Activated CD8-positive, alpha-beta memory T cell treated with anti-CD3 and anti-CD28 coated beads for 48 hours (primary cell): ENCODE results near the gene VAV3.
A peak's percentile ranks its signal among the peaks of the same experiment; 100 is the strongest.

Source experiments
- DNase-seq, 3 experiments: peaks; one replicate each; pipeline ENCODE4 v3.0.0-alpha.2; 2020; ENCODE audit warnings: low read depth in 2 of 3, low spot score in 2 of 3

The VAV3 gene

DNA sequence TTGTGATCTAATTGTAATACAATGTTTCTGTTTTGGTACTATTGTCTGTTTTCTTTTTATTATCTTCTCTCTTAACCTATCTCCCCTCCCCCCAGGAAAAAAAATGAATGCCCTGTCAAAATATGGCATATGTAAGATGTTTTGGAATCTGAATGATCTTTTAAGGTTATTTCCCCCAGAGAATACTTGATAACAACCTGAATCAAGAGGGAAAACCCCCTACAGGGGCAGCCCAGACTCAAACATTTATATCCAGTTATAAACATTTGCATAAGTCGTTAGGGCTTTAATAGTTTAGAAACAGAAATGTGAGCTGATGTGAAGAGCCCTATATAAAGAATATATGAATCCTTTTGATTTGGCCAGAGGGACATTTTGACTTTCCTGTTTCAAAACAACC lies 169.5 kb downstream of the VAV3 start:
- DNase-seq = no peak

DNA sequence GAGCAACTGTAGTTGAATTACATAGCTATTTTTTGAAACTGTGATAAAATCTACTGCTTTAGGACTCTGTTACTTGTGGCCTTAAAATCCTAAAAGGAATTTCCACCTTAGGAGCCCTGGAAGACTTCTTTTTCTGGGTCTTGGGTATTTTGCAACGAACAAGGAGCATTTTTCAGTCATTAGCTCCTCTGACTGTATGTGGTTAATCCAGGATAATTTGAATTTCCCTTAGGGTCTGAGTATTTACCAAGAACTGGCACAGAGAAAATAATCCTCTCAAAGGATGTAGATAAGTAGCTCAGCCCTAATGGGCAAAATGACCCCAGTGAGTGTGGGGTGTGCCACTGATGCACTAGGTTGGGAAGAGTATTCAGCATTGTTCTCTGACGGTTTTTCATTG lies 170.4 kb downstream of the VAV3 start:
- no peak for DNase-seq

DNA sequence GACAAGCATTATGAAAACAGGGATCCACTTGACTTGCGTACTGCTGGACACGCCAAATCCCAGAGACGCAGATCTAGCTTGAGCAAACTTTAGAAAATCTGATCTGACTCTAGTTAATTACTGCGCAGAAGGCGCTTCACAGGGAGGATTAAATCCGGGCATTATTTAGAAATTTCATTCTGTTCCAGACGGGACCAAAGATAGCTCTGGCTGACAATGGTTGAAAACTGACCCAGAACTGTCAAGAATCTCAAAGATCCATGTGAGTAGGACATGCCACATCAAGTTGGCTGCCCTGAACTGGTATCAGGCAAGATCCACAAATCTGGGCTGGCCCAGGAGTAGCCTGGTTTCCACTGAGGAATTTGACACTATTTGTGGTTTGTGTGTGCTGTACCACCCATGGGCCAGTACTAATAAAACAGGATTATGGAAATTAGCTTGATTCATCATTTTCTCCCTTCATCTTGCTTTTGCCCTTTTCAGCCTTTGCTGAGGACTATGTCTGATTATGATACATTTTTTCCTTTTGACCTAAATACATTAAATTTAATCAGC lies 171.0 kb downstream of the VAV3 start:
- no peak for DNase-seq

DNA sequence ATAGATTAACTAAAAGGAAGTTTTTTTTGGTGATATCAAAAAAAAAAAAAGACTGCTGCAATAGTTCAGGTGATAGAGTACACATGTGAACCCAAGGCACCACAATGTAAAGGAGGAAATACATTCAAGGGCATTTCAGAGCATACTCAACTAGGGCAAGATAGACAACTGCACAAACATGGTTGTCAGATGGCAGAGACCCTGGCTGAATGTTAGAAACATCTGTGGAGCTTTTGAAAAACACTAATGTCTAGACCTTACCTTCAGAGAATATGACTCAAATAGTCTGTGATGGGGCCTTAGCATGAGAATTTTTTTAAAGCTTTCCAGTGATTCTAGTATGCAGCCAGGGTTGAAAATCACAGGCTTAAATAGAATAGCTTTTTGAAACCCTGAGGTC lies 173.6 kb downstream of the VAV3 start:
- no peak for DNase-seq

DNA sequence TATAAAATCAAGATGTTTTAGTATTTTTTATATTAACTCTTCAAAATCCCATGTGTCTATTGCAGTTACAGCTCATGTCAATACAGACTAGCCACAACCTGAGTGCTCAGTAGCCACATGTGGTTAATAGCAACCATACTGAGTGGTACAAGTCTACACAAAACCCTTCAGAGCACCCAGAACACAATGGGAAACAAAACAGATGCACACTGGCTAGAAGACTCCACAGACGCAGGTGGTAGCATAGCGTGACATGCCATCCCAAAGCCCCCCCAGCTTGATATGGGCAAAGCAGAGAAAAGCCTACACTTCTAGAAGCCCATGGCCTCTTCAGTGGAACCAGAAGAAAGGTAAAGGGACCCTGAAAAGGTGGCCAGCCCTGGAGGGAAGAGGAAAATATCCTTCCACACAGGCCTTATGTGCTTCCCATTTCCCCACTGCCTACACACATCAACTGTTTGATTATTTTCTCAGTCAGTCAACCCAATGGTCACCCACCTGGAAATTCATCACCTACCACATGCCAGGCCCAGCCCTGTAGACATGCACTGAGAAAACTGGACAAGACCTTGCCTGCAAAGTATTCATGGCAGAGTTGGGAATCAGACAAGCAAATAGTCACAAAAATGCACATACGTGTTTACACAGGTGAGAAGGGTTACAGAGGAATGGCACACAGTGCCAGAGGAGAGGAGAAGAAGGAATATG lies 175.0 kb downstream of the VAV3 start:
- DNase-seq = no peak

DNA sequence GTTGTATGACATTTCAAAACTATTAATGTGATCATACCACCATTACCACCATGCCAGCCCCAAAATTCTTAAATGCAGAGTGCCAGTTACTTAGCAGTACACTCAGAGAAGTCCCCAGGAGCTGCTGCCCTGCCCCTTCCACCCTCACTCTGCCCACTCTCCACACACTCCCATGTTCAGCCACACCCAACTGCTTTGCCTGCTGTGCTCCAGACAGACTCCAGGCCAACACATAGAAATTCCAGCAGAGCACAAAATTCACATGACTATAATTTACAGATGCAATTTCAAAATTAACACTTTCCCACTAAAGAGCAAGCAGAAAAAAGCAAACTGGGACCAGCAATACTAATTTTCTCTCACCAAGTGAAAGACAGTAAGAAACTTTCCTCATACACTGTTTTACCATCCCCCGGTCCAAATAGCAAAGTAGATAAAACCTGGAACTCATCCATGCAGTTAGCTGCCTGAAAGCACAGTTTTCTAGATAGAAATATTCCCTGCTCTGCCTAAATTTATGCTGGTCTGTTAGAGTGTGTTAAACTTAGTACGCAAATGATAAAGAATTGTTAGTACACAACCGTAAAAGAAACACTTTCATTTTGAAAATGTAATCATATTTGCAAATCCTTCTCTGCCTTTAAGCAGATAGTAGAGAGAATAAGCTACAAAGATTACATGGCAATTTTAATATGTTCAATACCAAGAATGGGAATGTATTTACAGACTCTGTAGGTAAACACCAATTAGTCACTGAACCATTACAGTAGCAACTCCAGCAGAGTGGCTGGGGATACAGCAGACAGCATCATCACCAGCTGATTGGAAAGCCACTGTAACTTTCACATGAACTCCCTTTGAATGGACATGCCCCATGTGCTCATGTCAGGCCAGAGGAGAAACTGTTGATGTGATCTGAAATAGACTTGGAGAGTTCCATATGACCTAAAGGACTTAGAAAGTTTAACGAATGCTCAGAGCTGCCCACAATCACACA lies 176.5 kb downstream of the VAV3 start:
- DNase-seq = no peak

DNA sequence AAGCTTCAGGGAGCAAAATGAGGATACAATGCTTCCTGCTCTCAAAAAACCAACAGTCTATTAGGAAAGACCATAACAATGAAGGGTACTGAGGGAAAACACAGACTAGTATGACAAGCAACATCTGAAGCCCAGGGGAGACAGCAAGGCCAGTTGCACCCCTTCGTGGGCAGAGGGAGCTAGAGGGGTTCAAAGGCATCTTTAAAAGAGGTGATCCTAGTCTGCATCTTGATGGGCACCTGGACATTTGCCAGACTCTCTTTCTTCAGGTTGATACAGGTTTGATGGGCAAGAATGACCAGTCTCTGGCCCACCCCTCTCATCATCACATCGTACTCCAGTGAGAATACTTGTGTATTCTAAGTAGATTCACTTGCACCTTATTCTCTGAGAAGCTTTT lies 177.7 kb downstream of the VAV3 start:
- DNase-seq = no peak

DNA sequence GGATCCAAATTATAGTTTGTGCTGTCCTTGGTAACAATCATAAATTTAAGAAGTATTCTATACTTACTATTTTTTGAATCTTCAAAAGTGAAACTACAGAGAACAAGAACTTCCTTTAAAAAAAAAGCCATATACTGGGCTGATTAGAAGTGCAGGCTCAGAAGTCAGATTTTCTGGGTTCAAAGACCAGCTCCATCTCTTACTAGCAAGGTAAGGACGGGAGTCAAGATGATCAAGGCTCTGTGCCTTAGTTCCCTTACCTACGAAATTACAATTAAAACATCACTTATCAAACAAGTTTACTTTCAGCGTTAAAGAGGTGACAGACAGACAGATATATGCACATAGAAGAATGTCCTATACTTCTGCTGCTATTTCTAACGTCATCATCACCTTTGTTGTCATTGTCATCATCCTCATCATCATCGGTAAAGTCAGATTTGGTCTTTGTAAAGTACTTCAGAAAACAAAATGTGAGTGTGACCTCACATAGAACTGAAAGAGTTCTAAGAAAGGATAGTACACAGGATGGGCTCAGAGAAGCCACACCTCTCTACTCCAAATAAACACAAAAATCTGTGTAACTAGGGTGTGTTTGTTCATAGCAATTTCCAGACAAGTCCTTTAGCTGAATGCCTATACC lies 178.7 kb downstream of the VAV3 start:
- no peak for DNase-seq

DNA sequence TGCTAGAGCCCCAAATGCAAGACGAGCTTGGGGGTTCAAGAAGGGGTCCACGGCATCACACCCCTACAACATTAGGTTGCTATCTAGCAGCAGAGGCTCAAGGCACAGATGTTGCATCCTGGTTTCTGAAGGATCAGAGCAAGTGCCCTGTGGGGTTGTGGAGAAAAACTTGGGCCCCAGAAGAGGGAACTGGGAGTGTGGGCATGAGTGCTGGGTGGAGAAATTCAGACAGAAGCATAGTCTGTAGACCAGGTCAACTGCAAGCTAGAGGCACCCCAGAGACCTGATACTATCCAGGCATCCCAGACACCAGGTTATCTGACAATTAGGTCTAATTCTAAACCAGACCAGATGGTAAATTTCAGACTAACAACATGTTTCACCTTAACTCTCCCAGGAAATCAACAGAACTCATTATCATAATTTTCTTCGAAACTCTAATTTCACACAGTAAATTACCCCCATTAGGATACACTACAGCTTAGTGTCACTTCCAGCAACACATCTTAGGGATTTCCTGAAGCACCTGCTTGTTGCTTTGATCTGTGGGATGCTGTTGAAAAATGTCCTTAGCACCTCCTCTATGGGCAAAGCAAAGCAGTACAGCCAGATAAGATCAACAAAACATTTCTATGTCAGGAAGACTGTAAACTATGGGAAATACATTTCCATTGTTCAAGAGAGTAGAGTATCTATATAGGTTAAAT lies 179.3 kb downstream of the VAV3 start:
- no peak for DNase-seq

DNA sequence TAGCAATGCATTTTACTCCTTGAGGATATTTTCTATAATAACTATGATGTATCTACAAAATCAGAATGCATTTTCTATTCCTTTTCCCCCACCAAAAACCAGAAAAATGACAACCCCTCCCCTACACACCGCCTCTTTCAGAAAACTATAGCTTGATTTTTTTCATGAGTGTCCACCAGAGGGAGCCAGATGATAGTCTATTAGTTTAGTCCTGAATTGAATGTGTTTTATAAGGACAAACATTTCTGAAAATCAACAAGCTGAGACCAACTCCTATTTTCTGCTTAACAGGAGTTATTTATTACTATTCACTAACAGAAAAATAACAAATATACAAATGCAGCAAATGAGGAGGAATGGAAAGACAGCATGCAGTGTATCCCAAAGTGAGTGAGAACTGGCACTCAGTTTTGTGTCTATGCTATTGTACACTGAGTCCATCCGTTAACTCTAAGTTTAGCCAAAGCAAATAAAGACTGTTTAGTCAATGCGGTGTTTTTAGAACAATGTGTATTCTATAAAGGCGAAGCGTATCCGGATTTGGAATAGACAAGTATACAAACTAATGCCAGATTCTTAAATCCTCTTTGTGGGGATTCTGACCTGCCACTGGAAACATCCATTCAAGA lies 182.6 kb downstream of the VAV3 start:
- peak in 1 of 3 experiments; percentile 23 for DNase-seq

DNA sequence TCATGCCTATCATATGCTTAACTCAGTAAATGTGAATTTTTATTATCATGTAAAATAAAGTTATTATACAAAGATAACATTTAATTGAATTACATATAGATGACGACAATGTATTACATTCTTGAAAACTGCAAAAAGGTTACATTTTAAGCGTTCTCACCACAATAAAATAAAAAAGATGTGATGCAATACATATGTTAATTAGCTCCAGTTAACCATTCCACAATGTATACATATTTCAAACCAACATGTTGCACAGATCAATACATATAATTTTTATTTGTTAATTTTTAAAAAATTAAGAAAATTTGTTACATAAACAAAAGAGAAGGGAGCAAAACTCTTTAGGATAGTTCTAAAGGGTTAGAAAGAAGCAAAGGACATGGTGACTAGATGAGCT lies 183.7 kb downstream of the VAV3 start:
- no peak for DNase-seq

DNA sequence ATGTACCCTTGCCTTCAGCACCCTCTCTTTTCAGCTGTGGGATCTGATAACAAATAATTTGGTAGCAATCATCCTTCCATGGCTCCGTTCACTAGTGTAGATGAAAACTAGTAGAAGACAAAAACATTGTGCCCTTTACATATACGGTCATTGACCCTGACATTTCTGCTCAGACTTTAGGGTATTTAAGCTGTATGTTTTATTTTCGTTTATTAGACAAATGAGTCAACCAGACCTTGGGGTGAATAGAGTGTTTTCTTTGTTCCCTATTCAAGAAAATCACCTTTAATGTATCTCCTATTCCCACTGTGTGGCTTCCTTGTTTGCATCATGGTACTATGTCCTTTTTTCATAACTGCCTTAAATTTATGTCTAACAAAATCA lies 187.3 kb downstream of the VAV3 start:
- DNase-seq = no peak

DNA sequence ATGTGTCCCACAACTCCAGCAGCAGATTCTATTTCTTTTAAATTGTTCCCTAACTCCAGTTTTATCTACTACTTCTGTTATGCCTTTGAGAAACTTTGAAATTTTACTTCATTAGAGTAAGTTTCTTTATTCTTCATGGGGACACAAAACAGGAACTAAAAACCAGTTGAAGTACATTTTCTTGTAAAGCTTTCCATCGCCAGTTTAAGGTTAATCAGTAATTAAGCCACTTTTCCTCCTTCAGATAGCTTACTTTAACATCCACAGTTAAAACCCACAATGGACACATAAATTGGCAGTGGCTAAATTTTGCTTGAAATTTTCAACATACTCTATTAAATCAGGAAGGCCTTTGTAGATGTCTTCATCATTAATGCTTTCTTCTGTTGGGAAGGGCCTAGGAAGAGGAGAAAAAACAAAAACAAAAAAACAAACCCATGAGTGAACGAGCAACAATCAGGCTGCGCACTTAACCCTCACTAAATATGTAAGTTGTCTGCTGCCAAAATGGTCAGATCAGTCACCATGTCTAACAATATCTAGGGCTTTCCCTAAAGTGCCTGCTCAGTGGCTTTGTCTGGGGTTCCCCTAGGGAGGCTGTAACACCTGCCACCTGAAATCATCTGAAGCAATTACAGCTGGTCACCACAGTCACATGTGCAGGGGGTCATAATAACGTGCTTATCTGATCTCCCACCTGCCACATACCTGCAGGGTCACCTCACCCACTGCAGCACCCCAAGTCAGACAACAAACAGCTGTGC lies 187.9 kb downstream of the VAV3 start:
- no peak for DNase-seq

DNA sequence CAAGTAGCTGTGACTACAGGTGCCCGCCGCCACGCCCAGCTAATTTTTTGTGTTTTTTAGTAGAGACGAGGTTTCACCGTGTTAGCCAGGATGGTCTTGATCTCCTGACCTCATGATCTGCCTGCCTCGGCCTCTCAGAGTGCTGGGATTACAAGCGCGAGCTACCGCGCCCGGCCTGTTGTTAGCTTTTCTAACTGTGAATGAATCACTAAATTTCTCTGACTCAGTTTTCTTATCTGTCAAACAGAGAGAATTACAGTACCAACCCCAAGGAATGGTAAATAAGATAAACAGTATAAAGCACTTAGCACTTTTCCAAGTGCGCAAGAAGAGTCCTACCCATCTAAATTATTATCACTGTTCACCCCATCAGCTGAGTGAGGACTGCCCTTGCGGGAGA lies 193.6 kb downstream of the VAV3 start:
- DNase-seq = no peak

DNA sequence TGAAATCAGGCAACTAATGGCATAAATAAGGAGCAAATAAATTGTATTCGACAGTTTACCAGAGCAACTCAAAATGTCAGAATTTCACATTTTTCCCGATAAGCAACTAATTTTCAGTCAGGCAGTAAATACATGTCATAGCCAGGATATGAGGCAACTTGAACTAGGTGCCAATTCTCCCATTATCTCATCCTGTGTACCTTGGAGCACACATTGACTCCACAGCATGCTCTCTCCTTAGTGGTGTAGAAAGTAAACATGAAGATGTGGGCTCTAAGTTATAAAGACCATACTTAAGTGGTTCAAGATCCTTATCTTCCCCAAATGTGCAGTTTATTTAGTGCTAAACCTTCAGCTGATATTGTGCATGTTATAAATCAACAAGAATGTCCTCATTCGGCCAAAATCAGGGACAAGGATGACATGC lies 197.8 kb downstream of the VAV3 start:
- no peak for DNase-seq

DNA sequence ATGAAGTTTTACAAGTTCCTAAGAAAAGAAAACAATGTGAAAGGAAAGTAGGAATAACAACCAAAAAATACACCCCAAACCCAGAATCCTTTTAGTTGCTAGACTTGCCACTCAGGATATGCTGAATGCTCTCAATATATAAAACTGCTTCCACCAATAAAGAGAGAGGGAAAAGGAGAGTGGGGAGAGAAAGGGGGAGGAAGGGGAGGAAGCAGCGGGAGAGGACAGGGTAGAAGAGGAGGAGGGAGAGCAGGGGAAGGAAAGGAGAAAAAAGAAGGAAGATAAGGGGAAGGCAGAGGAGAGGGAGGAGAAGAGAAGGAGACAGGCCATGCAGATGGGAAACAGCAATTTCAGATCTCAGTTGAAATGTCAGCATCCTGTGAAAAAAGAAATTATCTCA lies 198.4 kb downstream of the VAV3 start:
- no peak for DNase-seq

DNA sequence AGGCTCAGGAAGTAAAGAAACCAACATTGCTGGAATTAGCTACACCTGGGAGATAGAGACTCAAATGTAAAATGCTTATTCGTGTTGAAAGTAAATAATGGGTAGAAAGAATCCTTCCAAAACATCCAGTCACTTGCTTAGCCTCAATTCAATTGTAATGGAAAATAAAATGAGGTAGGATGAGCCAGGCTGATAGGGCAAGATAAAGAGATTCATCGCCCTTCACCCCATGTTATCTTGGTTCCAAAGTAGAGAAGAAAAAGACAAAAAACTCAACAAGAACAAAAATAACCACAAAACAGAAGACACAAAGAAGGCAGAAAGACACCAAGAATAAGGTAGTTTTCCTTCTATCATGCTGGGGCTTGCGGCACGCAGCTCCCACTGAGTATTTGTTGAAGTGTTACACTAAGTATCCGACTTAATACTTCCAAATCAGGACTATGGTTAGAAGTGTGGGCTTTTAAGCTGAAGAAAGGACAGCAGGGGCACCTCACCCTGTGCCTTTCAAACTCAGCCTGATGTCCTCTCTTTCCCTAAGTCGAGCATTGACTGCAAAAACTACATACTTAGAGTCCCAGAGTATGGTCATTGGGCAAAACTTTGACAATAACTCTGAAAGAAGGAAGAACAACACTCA lies 202.1 kb downstream of the VAV3 start:
- DNase-seq = no peak

DNA sequence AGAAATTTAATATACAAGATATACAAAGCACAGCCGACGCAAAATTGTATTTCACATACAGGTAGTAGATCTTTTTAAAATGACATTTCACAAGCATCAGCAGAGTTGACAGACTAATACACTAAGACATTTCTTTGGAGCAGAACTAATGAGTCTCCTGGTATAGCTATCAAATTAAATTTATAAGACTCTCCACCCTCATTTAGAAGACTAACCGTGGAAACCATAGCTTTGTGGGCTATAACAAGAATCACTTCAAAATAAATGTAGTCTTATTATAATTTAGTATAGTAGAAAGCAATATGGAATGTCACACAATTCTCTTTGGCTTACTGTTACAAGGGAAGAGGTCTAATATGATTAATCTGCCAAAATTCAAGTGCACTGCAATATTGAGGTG lies 204.9 kb downstream of the VAV3 start:
- DNase-seq = no peak

DNA sequence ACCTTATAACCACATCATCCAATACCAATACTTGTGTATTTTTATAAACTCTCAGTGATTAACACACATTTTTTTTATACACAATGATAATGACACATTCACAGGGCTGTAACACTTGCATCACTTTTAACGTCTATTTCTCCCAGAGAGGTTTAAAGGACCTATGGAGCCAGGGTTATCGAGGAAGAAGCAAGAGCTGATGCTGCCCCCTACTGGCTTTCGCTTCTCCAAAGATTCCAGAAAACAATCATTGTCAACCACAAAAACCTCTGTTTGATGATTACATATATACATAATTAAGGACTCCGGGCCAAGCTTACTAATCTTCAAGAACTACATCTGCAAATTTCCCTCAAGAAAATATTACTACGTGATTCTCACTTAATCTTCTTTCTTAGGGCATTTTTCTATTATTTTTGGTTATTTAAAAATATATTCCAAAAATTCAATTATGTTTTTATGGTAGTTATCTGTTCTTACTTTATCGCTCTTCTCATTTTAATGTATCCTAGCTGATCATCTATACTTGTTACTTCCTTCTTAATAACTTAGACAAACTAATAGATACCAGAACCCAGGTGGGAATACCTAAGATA lies 214.5 kb downstream of the VAV3 start:
- peak in 2 of 3 experiments; percentile 6 to 7 for DNase-seq
